ENCODE results near the gene PRKAG2.

PRKAG2 gene

GRCh38 chr7:151836927-151837205 lies 40.0 kb downstream of the PRKAG2 start:
- Histone ChIP-seq H3K9me3 (ENCODE audit: insufficient read depth, low read length) (no peaks in the 10 kb centered on the region), H3K27ac (ENCODE audit: low read length) (no peak overlapping the region), H3K27me3 (ENCODE audit: low read depth, low read length) (no peaks in the 10 kb centered on the region), H3K4me2 (ENCODE audit: low read length) (no peak overlapping the region), H3K4me3 (ENCODE audit: low read length) (no peak overlapping the region), H3K79me2 (ENCODE audit: low read length) (no peaks in the 10 kb centered on the region), H3K9ac (ENCODE audit: low read length) (no peak overlapping the region), H4K20me1 (ENCODE audit: insufficient read depth, low read length) (no peaks in the 10 kb centered on the region), H2AFZ (ENCODE audit: low read depth, low read length) (no peak overlapping the region), H3K4me1 (ENCODE audit: low read length) (peaks cover 11% of the 10 kb centered on the region), H3K36me3 (replicated peaks; ENCODE audit: low read depth, low read length) (no peaks in the 10 kb centered on the region)
- TF ChIP-seq EZH2phosphoT487 (IDR thresholded peaks at IDR 0.05; ENCODE audit: low read depth) (no peak), CTCF (IDR thresholded peaks at IDR 0.05; ENCODE audit: low read depth, low read length) (no peak)

- Histone ChIP-seq H3K9me3 (ENCODE audit: insufficient read depth, low read length) (no peaks in the 10 kb centered on the region), H3K9ac (ENCODE audit: low read length) (no peak overlapping the region), H3K36me3 (replicated peaks; ENCODE audit: low read depth, low read length) (no peaks in the 10 kb centered on the region), H3K4me2 (ENCODE audit: low read length) (no peak overlapping the region), H3K79me2 (ENCODE audit: low read length) (no peaks in the 10 kb centered on the region), H3K27me3 (ENCODE audit: low read depth, low read length) (no peaks in the 10 kb centered on the region), H3K4me3 (ENCODE audit: low read length) (no peak overlapping the region), H2AFZ (ENCODE audit: low read depth, low read length) (no peak overlapping the region), H4K20me1 (ENCODE audit: insufficient read depth, low read length) (no peaks in the 10 kb centered on the region), H3K4me1 (ENCODE audit: low read length) (peaks cover 11% of the 10 kb centered on the region), H3K27ac (ENCODE audit: low read length) (no peak overlapping the region)
- no peak for TF ChIP-seq EZH2phosphoT487 (IDR thresholded peaks at IDR 0.05; ENCODE audit: low read depth)
- TF ChIP-seq CTCF (IDR thresholded peaks at IDR 0.05; ENCODE audit: low read depth, low read length) = no peak
Observed at GRCh38 chr7:151836191-151836926, 40.6 kb downstream of the PRKAG2 start.

GRCh38 chr7:151835636-151836035 lies 41.3 kb downstream of the PRKAG2 start:
- Histone ChIP-seq H2AFZ (ENCODE audit: low read depth, low read length) (no peak overlapping the region), H3K4me1 (ENCODE audit: low read length) (peaks cover 11% of the 10 kb centered on the region), H3K4me3 (ENCODE audit: low read length) (no peak overlapping the region), H3K9me3 (ENCODE audit: insufficient read depth, low read length) (no peaks in the 10 kb centered on the region), H3K79me2 (ENCODE audit: low read length) (no peaks in the 10 kb centered on the region), H4K20me1 (ENCODE audit: insufficient read depth, low read length) (no peaks in the 10 kb centered on the region), H3K9ac (ENCODE audit: low read length) (no peak overlapping the region), H3K27ac (ENCODE audit: low read length) (no peak overlapping the region), H3K27me3 (ENCODE audit: low read depth, low read length) (no peaks in the 10 kb centered on the region), H3K36me3 (replicated peaks; ENCODE audit: low read depth, low read length) (no peaks in the 10 kb centered on the region), H3K4me2 (ENCODE audit: low read length) (no peak overlapping the region)
- no peak for TF ChIP-seq EZH2phosphoT487 (IDR thresholded peaks at IDR 0.05; ENCODE audit: low read depth)
- no peak for TF ChIP-seq CTCF (IDR thresholded peaks at IDR 0.05; ENCODE audit: low read depth, low read length)

GRCh38 chr7:151834271-151835035 lies 42.5 kb downstream of the PRKAG2 start:
- Histone ChIP-seq H3K27me3 (ENCODE audit: low read depth, low read length) (no peaks in the 10 kb centered on the region), H3K9me3 (ENCODE audit: insufficient read depth, low read length) (no peaks in the 10 kb centered on the region)
- TF ChIP-seq CTCF (IDR thresholded peaks at IDR 0.05; ENCODE audit: low read depth, low read length) = no peak
- TF ChIP-seq EZH2phosphoT487 (IDR thresholded peaks at IDR 0.05; ENCODE audit: low read depth) = no peak

More at GRCh38 chr7:151834271-151835035, 42.5 kb downstream of the PRKAG2 start:
- no peak overlapping the region for H3K9ac ChIP-seq (ENCODE audit: low read length)
- H3K79me2 ChIP-seq (ENCODE audit: low read length) = no peaks in the 10 kb centered on the region
- no peaks in the 10 kb centered on the region for H3K36me3 ChIP-seq (replicated peaks; ENCODE audit: low read depth, low read length)
- H3K27ac ChIP-seq (ENCODE audit: low read length) = no peak overlapping the region
- no peak overlapping the region for H3K4me3 ChIP-seq (ENCODE audit: low read length)
- H2AFZ ChIP-seq (ENCODE audit: low read depth, low read length) = no peak overlapping the region
- peaks cover 9% of the 10 kb centered on the region for H3K4me1 ChIP-seq (ENCODE audit: low read length)
- H3K4me2 ChIP-seq (ENCODE audit: low read length) = no peak overlapping the region
- no peaks in the 10 kb centered on the region for H4K20me1 ChIP-seq (ENCODE audit: insufficient read depth, low read length)
